Sigmoid colon (tissue), 7 donors: Measurements from ENCODE around the gene LRP1B. TPM values are rescaled to one million over a fixed set of nuclear protein-coding genes. Genes with fewer than 3 reads are reported as not detected.

Experiments
- DNase-seq: peaks from one replicate; pipeline ENCODE4 v3.0.0-alpha.2; 2019
- H3K27ac ChIP-seq, 4 donors: fragments of 200-600 bp; sonication (generic); one replicate each; pipeline ENCODE4 v1.5.1; 2016 to 2019; ENCODE audit warnings: mild to moderate bottlenecking in 1 of 4
- H3K27me3 ChIP-seq, 3 donors: fragments of 200-600 bp; sonication (generic); one replicate each; pipeline ENCODE4 v1.5.1; 2019; ENCODE audit warnings: mild to moderate bottlenecking in 1 of 3
- H3K36me3 ChIP-seq, 4 donors: fragments of 200-600 bp; sonication (generic); one replicate each; pipeline ENCODE4 v1.5.1; 2016 to 2019
- H3K4me1 ChIP-seq, 4 donors: fragments of 200-600 bp; sonication (generic); one replicate each; pipeline ENCODE4 v1.5.1; 2017 to 2019
- H3K4me3 ChIP-seq, 4 donors: fragments of 200-600 bp; sonication (generic); one replicate each; pipeline ENCODE4 v1.5.1; 2017 to 2019; ENCODE audit warnings: mild to moderate bottlenecking in 2 of 4, moderate library complexity in 1 of 4
- H3K9me3 ChIP-seq, 4 donors: fragments of 200-600 bp in 3 of 4; sonication (generic) in 3 of 4; one replicate each; pipeline versions ENCODE4 v1.5.1 to v1.6.1; 2013 to 2019
- CTCF ChIP-seq, 4 experiments: fragments of 450-650 bp in 3 of 4; fragments of 200-600 bp in 1 of 4; IDR thresholded peaks; one replicate each; pipeline ENCODE4 v1.5.1; 2016 to 2019; ENCODE audit warnings: antibody characterized with exemption in 4 of 4, mild to moderate bottlenecking in 3 of 4, moderate library complexity in 2 of 4
- EP300 ChIP-seq, 4 donors: sonication (generic); formaldehyde crosslinking; IDR thresholded peaks; one replicate each; pipeline ENCODE4 v1.6.1; 2017; ENCODE audit warnings: antibody characterized with exemption in 4 of 4
- POLR2A ChIP-seq, 2 donors: fragments of 450-650 bp; IDR thresholded peaks; one replicate each; pipeline ENCODE4 v1.6.1; 2016; ENCODE audit warnings: antibody characterized with exemption in 2 of 2, mild to moderate bottlenecking in 2 of 2, moderate library complexity in 2 of 2
- POLR2AphosphoS5 ChIP-seq, 4 donors: sonication (generic); formaldehyde crosslinking; IDR thresholded peaks; one replicate each; pipeline ENCODE4 v1.6.1; 2017; ENCODE audit warnings: antibody characterized with exemption in 4 of 4
- WGBS, 2 donors: extraction: QIAGEN DNeasy Blood & Tissue Kit; methylation state at CpG; one replicate each; pipeline ENCODE4 v1.1.7; 2013; 5-methylcytosine and 5-hydroxymethylcytosine counted together
- intact Hi-C: fragments of 100-400 bp; cut with DNase I; formaldehyde crosslinking; loops from one replicate; pipeline ENCODE4 v1.15.1; 2023
- polyA plus RNA-seq, 3 donors: library from polyadenylated mRNA; stranded (reverse); fragments of 200-250 nt; gene quantifications; one replicate each; pipeline ENCODE4 v1.2.3, GENCODE V29; 2013
- total RNA-seq, 4 donors: library from RNA; depleted of rRNA; stranded (reverse); fragments of >200 nt; gene quantifications; one replicate each; pipeline ENCODE4 v1.1.0, GENCODE V29; 2016
- donor health status: healthy with polysubstance abuse.
- donor health status: Bipolar disorder and iron deficiency.
- donor health status: healthy.

Gene LRP1B
- total and polyA plus RNA-seq, 7 donors, result 0.06 to 5.1 (median 2.0) TPM; not detected in 1

DNA sequence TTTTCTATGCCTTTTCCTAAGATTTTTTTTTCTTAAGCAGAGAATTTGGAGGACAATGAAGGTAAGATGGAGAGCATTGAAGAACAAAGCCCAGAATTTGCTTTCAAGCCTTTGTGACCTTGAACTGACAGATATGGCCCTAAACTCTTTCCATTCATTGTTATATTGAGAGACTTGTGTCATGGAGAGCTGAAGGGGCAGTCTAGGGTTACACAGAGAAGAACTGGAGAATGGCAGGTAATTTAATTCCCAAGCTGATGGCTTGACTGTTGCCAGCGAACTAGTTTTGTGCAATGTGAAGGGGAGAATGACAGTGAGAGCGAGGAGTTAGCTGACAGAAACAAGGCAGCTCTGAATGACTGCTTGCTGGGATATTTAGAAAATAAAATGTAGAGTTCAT lies 1344.2 kb downstream of the LRP1B start:
- Histone ChIP-seq H3K36me3 (no peaks in the 10 kb centered on the region), H3K9me3 (no peaks in the 10 kb centered on the region), H3K27me3 (no peaks in the 10 kb centered on the region), H3K27ac (no peak overlapping the region), H3K4me3 (no peak overlapping the region), H3K4me1 (no peaks in the 10 kb centered on the region)
- WGBS, 2 donors, result 70 to 78% methylated on average over 2 of the region's 2 CpGs
- TF ChIP-seq POLR2A (IDR thresholded peaks at IDR 0.05) (no peak), CTCF (IDR thresholded peaks at IDR 0.05) (no peak), POLR2AphosphoS5 (IDR thresholded peaks at IDR 0.05) (no peak), EP300 (IDR thresholded peaks at IDR 0.05) (no peak)
- DNase-seq, result no peak
- intact Hi-C loops, result no loop called here

GRCh38 chr2:140775411-140775810 lies 1355.4 kb downstream of the LRP1B start:
- TF ChIP-seq CTCF (IDR thresholded peaks at IDR 0.05), result no peak
- no peak for TF ChIP-seq POLR2A (IDR thresholded peaks at IDR 0.05)
- no peak for TF ChIP-seq EP300 (IDR thresholded peaks at IDR 0.05)
- TF ChIP-seq POLR2AphosphoS5 (IDR thresholded peaks at IDR 0.05), result no peak

DNA sequence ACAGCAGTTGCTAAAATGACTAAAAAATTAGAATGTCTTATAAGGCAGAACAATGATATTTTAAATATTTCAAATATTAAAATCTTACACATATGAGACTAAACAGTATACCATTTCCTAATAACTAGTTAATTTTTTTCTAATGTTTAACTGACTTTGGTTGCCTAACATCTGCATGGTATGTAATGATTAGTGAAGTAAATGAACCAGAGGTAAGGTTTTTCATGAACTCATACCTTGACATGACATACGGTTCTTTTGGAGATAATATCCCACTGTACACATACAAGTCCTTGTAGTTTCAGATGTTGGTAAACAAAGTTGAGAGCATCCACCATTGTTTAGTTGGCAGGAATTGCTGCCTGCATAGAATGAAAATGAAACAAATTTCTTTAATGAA lies 1360.2 kb downstream of the LRP1B start:
- no peaks in the 10 kb centered on the region for H3K27me3 ChIP-seq
- no peak for DNase-seq
- TF ChIP-seq CTCF (IDR thresholded peaks at IDR 0.05) (no peak), POLR2A (IDR thresholded peaks at IDR 0.05) (no peak), POLR2AphosphoS5 (IDR thresholded peaks at IDR 0.05) (no peak), EP300 (IDR thresholded peaks at IDR 0.05) (no peak)
- H3K36me3 ChIP-seq, result no peaks in the 10 kb centered on the region
- WGBS, 2 donors, result 37 to 87% methylated on average over 1 of the region's 1 CpG
- H3K27ac ChIP-seq, result no peak overlapping the region
- H3K4me3 ChIP-seq, result no peak overlapping the region
- no peaks in the 10 kb centered on the region for H3K9me3 ChIP-seq
- intact Hi-C loops, result no loop called here
- no peaks in the 10 kb centered on the region for H3K4me1 ChIP-seq

More at GRCh38 chr2:140775411-140775810, 1355.4 kb downstream of the LRP1B start:
- Histone ChIP-seq H3K36me3 (no peaks in the 10 kb centered on the region), H3K4me3 (no peak overlapping the region), H3K27ac (no peak overlapping the region), H3K9me3 (no peaks in the 10 kb centered on the region), H3K27me3 (no peaks in the 10 kb centered on the region), H3K4me1 (no peaks in the 10 kb centered on the region)
- DNase-seq, result no peak
- intact Hi-C loops, result no loop called here

DNA sequence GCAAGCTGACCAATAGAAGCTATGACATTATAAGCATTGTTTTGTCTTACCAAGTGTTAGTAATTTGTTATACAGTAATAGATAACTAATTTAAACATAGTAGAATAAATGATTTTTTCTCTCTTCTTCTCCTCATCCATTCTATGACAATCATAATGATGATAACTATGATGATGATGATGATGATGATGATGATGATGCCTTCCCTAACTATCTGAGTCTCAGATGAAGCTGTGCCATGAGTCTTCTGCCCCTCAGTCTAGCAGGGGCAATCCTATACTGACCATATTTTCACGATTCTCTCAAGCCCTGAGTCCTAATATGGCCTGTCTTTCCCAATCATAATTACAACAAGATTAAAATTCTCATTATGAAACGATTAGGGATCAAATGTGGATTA lies 1369.0 kb downstream of the LRP1B start:
- WGBS, 2 donors, result 61 to 74% methylated on average over 2 of the region's 2 CpGs
- Histone ChIP-seq H3K9me3 (no peaks in the 10 kb centered on the region), H3K36me3 (no peaks in the 10 kb centered on the region), H3K4me3 (no peak overlapping the region), H3K27ac (no peak overlapping the region), H3K4me1 (no peaks in the 10 kb centered on the region), H3K27me3 (no peaks in the 10 kb centered on the region)
- intact Hi-C loops, result no loop called here
- DNase-seq, result no peak
- TF ChIP-seq EP300 (IDR thresholded peaks at IDR 0.05) (no peak), POLR2AphosphoS5 (IDR thresholded peaks at IDR 0.05) (no peak), POLR2A (IDR thresholded peaks at IDR 0.05) (no peak), CTCF (IDR thresholded peaks at IDR 0.05) (no peak)

- Histone ChIP-seq H3K4me3 (no peak overlapping the region), H3K27me3 (no peaks in the 10 kb centered on the region), H3K27ac (no peak overlapping the region), H3K9me3 (no peaks in the 10 kb centered on the region), H3K4me1 (no peaks in the 10 kb centered on the region), H3K36me3 (no peaks in the 10 kb centered on the region)
- DNase-seq, result no peak
- intact Hi-C loops, result no loop called here
- TF ChIP-seq CTCF (IDR thresholded peaks at IDR 0.05), result no peak
- TF ChIP-seq EP300 (IDR thresholded peaks at IDR 0.05), result no peak
- TF ChIP-seq POLR2AphosphoS5 (IDR thresholded peaks at IDR 0.05), result no peak
- no peak for TF ChIP-seq POLR2A (IDR thresholded peaks at IDR 0.05)
- WGBS, 2 donors, result 69 to 83% methylated on average over 3 of the region's 3 CpGs
Measured at GRCh38 chr2:140759426-140760156, 1371.2 kb downstream of the LRP1B start.
